ENCODE measurements around the gene NR5A1.

Gene NR5A1

DNA sequence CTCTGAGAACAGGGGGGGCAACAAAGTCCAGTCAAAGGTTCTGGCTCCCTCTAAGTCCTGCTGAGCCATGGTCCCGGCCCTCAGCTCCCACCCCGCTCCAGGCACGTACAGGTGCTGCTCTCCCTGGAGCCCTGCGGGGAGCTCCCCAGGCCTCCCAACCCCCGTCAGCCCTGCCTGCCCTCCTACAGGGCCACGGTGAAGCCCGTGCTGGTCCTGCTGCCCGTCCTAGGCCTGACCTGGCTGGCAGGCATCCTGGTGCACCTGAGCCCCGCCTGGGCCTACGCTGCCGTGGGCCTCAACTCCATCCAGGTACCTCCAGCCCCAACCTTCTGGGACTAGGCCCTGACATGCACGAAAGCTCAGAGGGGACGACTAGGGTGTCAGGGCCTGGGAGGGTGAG lies 36.9 kb downstream of the NR5A1 start:
- Histone ChIP-seq H3K79me2 (ENCODE audit: insufficient read depth, low read length) (no peaks in the 10 kb centered on the region), H2AFZ (ENCODE audit: low read depth, low read length, severe bottlenecking) (no peak overlapping the region), H3K36me3 (ENCODE audit: low read length) (no peaks in the 10 kb centered on the region), H3K27ac (ENCODE audit: low read depth, low read length) (no peak overlapping the region), H3K4me2 (ENCODE audit: low read depth, low read length, poor library complexity, severe bottlenecking) (no peak overlapping the region), H3K4me3 (ENCODE audit: insufficient read depth, low read length, poor library complexity, severe bottlenecking) (no peak overlapping the region), H3K9me2 (replicated peaks; ENCODE audit: insufficient read depth, low read length) (no peaks in the 10 kb centered on the region), H3K27me3 (ENCODE audit: low read length) (no peaks in the 10 kb centered on the region), H3K9me3 (ENCODE audit: insufficient read depth, low read length) (no peaks in the 10 kb centered on the region), H4K20me1 (ENCODE audit: low read depth, low read length) (no peaks in the 10 kb centered on the region), H3F3A (ENCODE audit: insufficient read depth) (no peaks in the 10 kb centered on the region), H3K9ac (ENCODE audit: low read length) (no peak overlapping the region)
- no peak for TF ChIP-seq EZH2phosphoT487 (conservative IDR thresholded peaks at IDR 0.05; ENCODE audit: low read length)

DNA sequence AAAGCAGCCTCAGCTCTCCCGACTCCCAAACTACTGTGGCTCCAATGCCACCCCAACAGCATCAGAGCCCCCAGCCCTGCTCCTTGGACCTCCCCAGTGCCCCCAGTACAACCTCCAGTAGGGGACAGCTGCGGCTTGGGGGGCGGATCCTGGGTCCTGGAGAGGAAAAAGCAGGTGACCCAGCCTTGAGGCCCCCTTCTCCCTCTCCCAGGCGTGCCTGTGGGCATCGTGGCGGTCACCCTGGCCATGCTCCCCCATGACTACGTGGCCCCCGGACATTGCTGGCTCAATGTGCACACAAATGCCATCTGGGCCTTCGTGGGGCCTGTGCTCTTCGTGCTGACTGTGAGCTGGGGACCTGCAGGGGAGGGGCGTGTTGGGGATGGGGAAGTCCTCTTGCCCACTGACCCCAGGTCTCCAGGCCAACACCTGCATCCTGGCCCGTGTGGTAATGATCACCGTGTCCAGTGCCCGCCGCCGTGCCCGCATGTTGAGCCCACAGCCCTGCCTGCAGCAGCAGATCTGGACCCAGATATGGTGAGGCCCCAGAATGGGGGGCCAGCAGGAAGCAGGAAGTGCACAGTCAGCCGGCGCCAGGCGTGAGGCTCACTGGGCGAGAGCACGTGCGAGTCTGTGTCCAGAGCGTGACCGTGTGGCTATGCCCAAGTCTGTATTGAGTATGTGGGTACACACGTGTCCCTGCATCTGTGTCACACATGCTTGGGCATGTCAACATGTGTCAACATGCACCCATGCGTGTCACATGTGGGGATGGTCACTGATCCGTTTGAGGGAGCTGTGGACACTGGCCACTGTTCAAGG lies 38.0 kb downstream of the NR5A1 start:
- no peak overlapping the region for H3K27ac ChIP-seq (ENCODE audit: low read depth, low read length)
- no peak overlapping the region for H2AFZ ChIP-seq (ENCODE audit: low read depth, low read length, severe bottlenecking)
- H3F3A ChIP-seq (ENCODE audit: insufficient read depth), result no peaks in the 10 kb centered on the region
- no peak overlapping the region for H3K4me2 ChIP-seq (ENCODE audit: low read depth, low read length, poor library complexity, severe bottlenecking)
- no peak overlapping the region for H3K4me3 ChIP-seq (ENCODE audit: insufficient read depth, low read length, poor library complexity, severe bottlenecking)
- TF ChIP-seq EZH2phosphoT487 (conservative IDR thresholded peaks at IDR 0.05; ENCODE audit: low read length), result no peak
- TF ChIP-seq, protein P1, sequence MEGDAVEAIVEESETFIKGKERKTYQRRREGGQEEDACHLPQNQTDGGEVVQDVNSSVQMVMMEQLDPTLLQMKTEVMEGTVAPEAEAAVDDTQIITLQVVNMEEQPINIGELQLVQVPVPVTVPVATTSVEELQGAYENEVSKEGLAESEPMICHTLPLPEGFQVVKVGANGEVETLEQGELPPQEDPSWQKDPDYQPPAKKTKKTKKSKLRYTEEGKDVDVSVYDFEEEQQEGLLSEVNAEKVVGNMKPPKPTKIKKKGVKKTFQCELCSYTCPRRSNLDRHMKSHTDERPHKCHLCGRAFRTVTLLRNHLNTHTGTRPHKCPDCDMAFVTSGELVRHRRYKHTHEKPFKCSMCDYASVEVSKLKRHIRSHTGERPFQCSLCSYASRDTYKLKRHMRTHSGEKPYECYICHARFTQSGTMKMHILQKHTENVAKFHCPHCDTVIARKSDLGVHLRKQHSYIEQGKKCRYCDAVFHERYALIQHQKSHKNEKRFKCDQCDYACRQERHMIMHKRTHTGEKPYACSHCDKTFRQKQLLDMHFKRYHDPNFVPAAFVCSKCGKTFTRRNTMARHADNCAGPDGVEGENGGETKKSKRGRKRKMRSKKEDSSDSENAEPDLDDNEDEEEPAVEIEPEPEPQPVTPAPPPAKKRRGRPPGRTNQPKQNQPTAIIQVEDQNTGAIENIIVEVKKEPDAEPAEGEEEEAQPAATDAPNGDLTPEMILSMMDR (IDR thresholded peaks at IDR 0.05; ENCODE audit: insufficient read depth, low read length, poor library complexity, severe bottlenecking), result no peak
- no peaks in the 10 kb centered on the region for H3K9me3 ChIP-seq (ENCODE audit: insufficient read depth, low read length)
- no peaks in the 10 kb centered on the region for H3K36me3 ChIP-seq (ENCODE audit: low read length)
- H3K9me2 ChIP-seq (replicated peaks; ENCODE audit: insufficient read depth, low read length), result no peaks in the 10 kb centered on the region
- no peaks in the 10 kb centered on the region for H3K79me2 ChIP-seq (ENCODE audit: insufficient read depth, low read length)
- no peaks in the 10 kb centered on the region for H3K27me3 ChIP-seq (ENCODE audit: low read length)
- no peaks in the 10 kb centered on the region for H4K20me1 ChIP-seq (ENCODE audit: low read depth, low read length)
- no peak overlapping the region for H3K9ac ChIP-seq (ENCODE audit: low read length)

DNA sequence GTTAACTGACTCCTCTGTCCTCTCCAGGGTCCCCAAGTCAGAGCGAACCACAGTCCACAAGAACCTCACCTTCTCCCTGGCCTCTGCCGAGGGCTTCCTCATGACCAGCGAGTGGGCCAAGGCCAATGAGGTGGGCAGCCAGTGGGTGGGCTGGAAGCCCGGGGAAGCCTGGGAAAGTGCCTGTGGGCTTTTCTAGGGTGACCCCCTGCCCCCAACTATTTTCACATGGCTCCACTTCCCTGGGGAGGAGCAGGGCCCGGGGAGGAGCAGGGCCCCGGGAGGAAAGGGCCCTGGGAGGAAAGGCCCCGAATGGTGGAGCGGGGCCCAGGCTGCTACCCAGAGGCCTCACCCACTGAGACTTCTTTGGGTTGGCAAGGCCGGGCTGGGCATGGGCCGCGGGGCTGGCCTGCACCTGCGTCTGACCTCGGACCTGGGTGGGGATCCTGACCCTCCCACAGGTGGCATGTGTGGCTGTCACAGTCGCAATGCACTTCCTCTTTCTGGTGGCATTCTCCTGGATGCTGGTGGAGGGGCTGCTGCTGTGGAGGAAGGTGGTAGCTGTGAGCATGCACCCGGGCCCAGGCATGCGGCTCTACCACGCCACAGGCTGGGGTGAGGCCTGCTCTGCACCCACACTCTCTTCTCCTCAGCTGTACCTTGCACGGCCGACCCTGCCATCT lies 39.0 kb downstream of the NR5A1 start:
- Histone ChIP-seq H2AFZ (ENCODE audit: low read depth, low read length, severe bottlenecking) (no peak overlapping the region), H3K4me3 (ENCODE audit: insufficient read depth, low read length, poor library complexity, severe bottlenecking) (no peak overlapping the region), H4K20me1 (ENCODE audit: low read depth, low read length) (no peaks in the 10 kb centered on the region), H3K9me2 (replicated peaks; ENCODE audit: insufficient read depth, low read length) (no peaks in the 10 kb centered on the region), H3K4me2 (ENCODE audit: low read depth, low read length, poor library complexity, severe bottlenecking) (no peak overlapping the region), H3K36me3 (ENCODE audit: low read length) (no peaks in the 10 kb centered on the region), H3K27me3 (ENCODE audit: low read length) (no peaks in the 10 kb centered on the region), H3K9ac (ENCODE audit: low read length) (no peak overlapping the region), H3K9me3 (ENCODE audit: insufficient read depth, low read length) (no peaks in the 10 kb centered on the region), H3K27ac (ENCODE audit: low read depth, low read length) (no peak overlapping the region), H3F3A (ENCODE audit: insufficient read depth) (no peaks in the 10 kb centered on the region), H3K79me2 (ENCODE audit: insufficient read depth, low read length) (no peaks in the 10 kb centered on the region)
- no peak for TF ChIP-seq EZH2phosphoT487 (conservative IDR thresholded peaks at IDR 0.05; ENCODE audit: low read length)
- TF ChIP-seq, protein P1 (IDR thresholded peaks at IDR 0.05; ENCODE audit: insufficient read depth, low read length, poor library complexity, severe bottlenecking), result no peak
